Glutamatergic neuron (in vitro differentiated cells): ENCODE data around the gene KANTR. TPM values are rescaled to one million over a fixed set of nuclear protein-coding genes. Genes with fewer than 3 reads are reported as not detected.

Source experiments
- DNase-seq: peaks from one replicate; pipeline ENCODE4 v3.0.0; 2022
- H3K27ac Mint-ChIP-seq: one replicate; pipeline ENCODE4 v1.8.0; 2020; ENCODE audit warnings: mild to moderate bottlenecking, mixed read lengths, inconsistent platforms; ENCODE audit not compliant: unreplicated experiment
- H3K27me3 Mint-ChIP-seq: one replicate; pipeline ENCODE4 v1.8.0; 2020; ENCODE audit warnings: mild to moderate bottlenecking, moderate library complexity, mixed read lengths, inconsistent platforms; ENCODE audit not compliant: unreplicated experiment
- H3K36me3 Mint-ChIP-seq: one replicate; pipeline ENCODE4 v1.8.0; 2020; ENCODE audit warnings: mild to moderate bottlenecking, mixed read lengths, inconsistent platforms; ENCODE audit not compliant: unreplicated experiment
- H3K4me1 Mint-ChIP-seq: one replicate; pipeline ENCODE4 v1.8.0; 2020; ENCODE audit warnings: mild to moderate bottlenecking, low read depth, mixed read lengths, inconsistent platforms; ENCODE audit not compliant: unreplicated experiment
- H3K4me3 Mint-ChIP-seq: one replicate; pipeline ENCODE4 v1.8.0; 2020; ENCODE audit warnings: mild to moderate bottlenecking, mixed read lengths, inconsistent platforms; ENCODE audit not compliant: unreplicated experiment
- H3K9me3 Mint-ChIP-seq: one replicate; pipeline ENCODE4 v1.8.0; 2020; ENCODE audit warnings: mild to moderate bottlenecking, moderate library complexity, mixed read lengths, inconsistent platforms; ENCODE audit not compliant: unreplicated experiment
- CTCF ChIP-seq: fragments of 200-600 bp; sonication (generic); IDR thresholded peaks from one replicate; pipeline ENCODE4 v1.5.0; 2021; ENCODE audit not compliant: partially characterized antibody, unreplicated experiment
- total RNA-seq: library from RNA; stranded (reverse); fragmentation: NEBNext Ultra II Directional; extraction: Animal tissue kit (Norgen Biotek cat#: 25700); gene quantifications from one replicate; pipeline ENCODE4 v1.2.1, GENCODE V29; 2021; ENCODE audit not compliant: unreplicated experiment

Gene KANTR
- total RNA-seq, 1 donor from 2014 or later = 20.0 TPM

- Mint-ChIP-seq H3K9me3 (peaks cover 8% of the 10 kb centered on the region), H3K27ac (peak within 1 kb of the TSS; percentile 82), H3K4me3 (peak within 1 kb of the TSS; percentile 97), H3K4me1 (peaks cover 4% of the 10 kb centered on the region), H3K27me3 (peaks cover 8% of the 10 kb centered on the region), H3K36me3 (peaks cover 3% of the 10 kb centered on the region)
- peak; percentile 93 for DNase-seq
- TF ChIP-seq CTCF = no peak
These were observed 11.8 kb upstream of the KANTR start, which contains the start of gene TSPYL2 for GRCh38 chrX:53081925-53082772. Gene TSPYL2 (plus strand): TSS chrX:53082367. CDS start chrX:53082499, 132 bp downstream.

DNA sequence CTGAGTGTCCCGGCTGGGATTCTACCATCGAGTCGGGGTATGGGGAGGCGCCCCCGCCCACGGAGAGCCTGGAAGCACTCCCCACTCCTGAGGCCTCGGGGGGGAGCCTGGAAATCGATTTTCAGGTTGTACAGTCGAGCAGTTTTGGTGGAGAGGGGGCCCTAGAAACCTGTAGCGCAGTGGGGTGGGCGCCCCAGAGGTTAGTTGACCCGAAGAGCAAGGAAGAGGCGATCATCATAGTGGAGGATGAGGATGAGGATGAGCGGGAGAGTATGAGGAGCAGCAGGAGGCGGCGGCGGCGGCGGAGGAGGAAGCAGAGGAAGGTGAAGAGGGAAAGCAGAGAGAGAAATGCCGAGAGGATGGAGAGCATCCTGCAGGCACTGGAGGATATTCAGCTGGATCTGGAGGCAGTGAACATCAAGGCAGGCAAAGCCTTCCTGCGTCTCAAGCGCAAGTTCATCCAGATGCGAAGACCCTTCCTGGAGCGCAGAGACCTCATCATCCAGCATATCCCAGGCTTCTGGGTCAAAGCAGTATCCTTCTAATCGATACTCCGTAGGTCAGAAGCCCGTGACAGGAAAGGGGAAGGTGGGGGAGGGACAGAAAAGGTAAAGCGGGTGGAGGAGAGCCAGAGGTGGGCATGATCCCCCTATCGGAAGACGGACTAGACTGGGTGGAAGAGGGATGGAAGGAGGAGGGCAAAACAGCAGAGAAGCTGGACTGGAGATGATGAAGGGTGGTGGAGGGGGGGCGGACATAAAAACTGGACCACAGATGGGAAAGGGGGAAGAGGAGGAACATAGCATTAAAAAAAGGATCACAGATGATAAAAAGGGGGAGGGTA is 10.9 kb upstream of the KANTR start:
- H3K9me3 Mint-ChIP-seq = peaks cover 6% of the 10 kb centered on the region
- H3K4me1 Mint-ChIP-seq = peaks cover 4% of the 10 kb centered on the region
- peak overlapping the region; percentile 97 for H3K4me3 Mint-ChIP-seq
- no peak for DNase-seq
- no peak for TF ChIP-seq CTCF
- no peak overlapping the region for H3K27ac Mint-ChIP-seq
- H3K36me3 Mint-ChIP-seq = peaks cover 3% of the 10 kb centered on the region
- H3K27me3 Mint-ChIP-seq = peaks cover 10% of the 10 kb centered on the region

DNA sequence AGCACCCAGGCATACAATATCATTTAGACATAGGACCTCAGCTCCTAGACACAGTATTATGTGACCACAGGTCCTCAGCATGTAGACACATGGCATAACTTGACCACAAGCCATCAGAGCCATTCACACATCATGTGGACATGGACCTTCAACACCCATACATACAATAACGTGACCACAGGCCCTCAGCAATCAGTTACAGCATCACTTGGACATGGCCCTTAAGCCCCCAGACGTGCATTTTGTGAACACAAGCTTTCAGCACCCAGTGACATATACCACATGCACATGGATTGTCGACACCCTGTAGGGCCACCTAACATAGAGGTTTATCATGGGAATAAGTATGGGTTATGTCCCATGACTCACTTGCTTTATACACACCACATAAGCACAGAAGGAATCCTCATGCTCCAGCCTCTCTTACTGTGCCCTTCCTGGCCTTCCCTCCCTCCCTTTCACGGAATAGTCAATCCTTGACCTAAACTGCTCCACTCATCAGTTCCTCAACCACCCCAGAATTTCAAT is 9.8 kb upstream of the KANTR start:
- no peak for TF ChIP-seq CTCF
- peaks cover 4% of the 10 kb centered on the region for H3K4me1 Mint-ChIP-seq
- peaks cover 10% of the 10 kb centered on the region for H3K27me3 Mint-ChIP-seq
- peaks cover 6% of the 10 kb centered on the region for H3K9me3 Mint-ChIP-seq
- H3K27ac Mint-ChIP-seq = no peak overlapping the region
- peak overlapping the region; percentile 57 for H3K4me3 Mint-ChIP-seq
- peaks cover 3% of the 10 kb centered on the region for H3K36me3 Mint-ChIP-seq
- DNase-seq = no peak

- H3K27me3 Mint-ChIP-seq = peaks cover 10% of the 10 kb centered on the region
- no peak for DNase-seq
- H3K9me3 Mint-ChIP-seq = peaks cover 6% of the 10 kb centered on the region
- no peak overlapping the region for H3K27ac Mint-ChIP-seq
- H3K4me1 Mint-ChIP-seq = peaks cover 4% of the 10 kb centered on the region
- no peak for TF ChIP-seq CTCF
- H3K36me3 Mint-ChIP-seq = peaks cover 3% of the 10 kb centered on the region
- H3K4me3 Mint-ChIP-seq = no peak overlapping the region
These were observed 9.1 kb upstream of the KANTR start for GRCh38 chrX:53084863-53085262.
